ENCODE results near the gene KMT2D.

GRCh38 chr12:49098035-49098451 is 37.4 kb upstream of the KMT2D start:
- peak; percentile 78 to 90 for TF ChIP-seq CTCF (conservative IDR thresholded peaks at IDR 0.05; ENCODE audit: low read depth in 2 of 2)
- TF ChIP-seq REST (IDR thresholded peaks at IDR 0.05; ENCODE audit: unreplicated experiment), result no peak
- no peak for TF ChIP-seq POLR2AphosphoS5 (IDR thresholded peaks at IDR 0.05; ENCODE audit: low read depth)
- no peak for TF ChIP-seq JUNB (IDR thresholded peaks at IDR 0.05; ENCODE audit: unreplicated experiment)
- no peak for TF ChIP-seq EZH2phosphoT487 (IDR thresholded peaks at IDR 0.05; ENCODE audit: unreplicated experiment)

Data from GM23338 (cell line).